WTC11 (cell line): ENCODE data around the gene SNU13. TPM values are rescaled to one million over a fixed set of nuclear protein-coding genes. Genes with fewer than 3 reads are reported as not detected.

ENCODE experiments used
- ATAC-seq: fragments of 200-7000 bp; cut with Tn5 transposase; 2 replicates; pipeline ENCODE4 v1.10.0; 2021; ENCODE audit warnings: mild to moderate bottlenecking, moderate library complexity
- CTCF ChIA-PET: fragments of 300-600 bp; sonication (Branson Sonifier 250); formaldehyde crosslinking; loops from one replicate; lab custom pipeline; 2021; ENCODE audit warnings: antibody characterized with exemption; lab: Charles Lee
- POLR2A ChIA-PET: fragments of 350-600 bp; sonication (Branson Sonifier 250); formaldehyde crosslinking; loops from one replicate; lab custom pipeline; 2021; ENCODE audit warnings: antibody characterized with exemption; lab: Charles Lee
- DNase-seq: peaks from one replicate; pipeline ENCODE4 v3.0.0; 2021; ENCODE audit warnings: low spot score
- H3K27ac Mint-ChIP-seq: 2 replicates; pipeline ENCODE4 v1.8.0; 2021; ENCODE audit warnings: mixed read lengths
- H3K27me3 Mint-ChIP-seq: 2 replicates; pipeline ENCODE4 v1.8.0; 2021; ENCODE audit warnings: low read depth, mild to moderate bottlenecking, moderate library complexity, mixed read lengths
- H3K36me3 Mint-ChIP-seq: 2 replicates; pipeline ENCODE4 v1.8.0; 2021; ENCODE audit warnings: mixed read lengths
- H3K4me1 Mint-ChIP-seq: 2 replicates; pipeline ENCODE4 v1.8.0; 2022; ENCODE audit warnings: mixed read lengths
- H3K4me3 Mint-ChIP-seq: 2 replicates; pipeline ENCODE4 v1.8.0; 2021; ENCODE audit warnings: mild to moderate bottlenecking, moderate library complexity, mixed read lengths
- H3K9me3 Mint-ChIP-seq: 2 replicates; pipeline ENCODE4 v1.8.0; 2021; ENCODE audit warnings: mixed read lengths
- ARID4B ChIP-seq: sonication (generic); formaldehyde crosslinking; IDR thresholded peaks from 2 replicates; pipeline ENCODE4 v1.8.0; 2023; ENCODE audit warnings: missing genetic modification reagents, mild to moderate bottlenecking, borderline replicate concordance
- ELF4 ChIP-seq: sonication (generic); formaldehyde crosslinking; IDR thresholded peaks from 2 replicates; pipeline ENCODE4 v1.8.1; 2022; ENCODE audit warnings: low read depth, mild to moderate bottlenecking, moderate library complexity, missing genetic modification reagents
- ESRRA ChIP-seq: sonication (generic); formaldehyde crosslinking; IDR thresholded peaks from 2 replicates; pipeline ENCODE4 v1.8.1; 2022; ENCODE audit warnings: mild to moderate bottlenecking, missing genetic modification reagents, borderline replicate concordance
- FOXJ3 ChIP-seq: sonication (generic); formaldehyde crosslinking; IDR thresholded peaks from 2 replicates; pipeline ENCODE4 v1.9.0; 2021; ENCODE audit warnings: missing genetic modification reagents, mild to moderate bottlenecking, borderline replicate concordance
- HMGA2 ChIP-seq: fragments of 250-450 bp; sonication (Bioruptor Pico); IDR thresholded peaks from 2 replicates; pipeline ENCODE4 v1.4.0; 2021; ENCODE audit warnings: mild to moderate bottlenecking, moderate library complexity
- IRF2 ChIP-seq: sonication (generic); formaldehyde crosslinking; IDR thresholded peaks from 2 replicates; pipeline ENCODE4 v1.8.0; 2022; ENCODE audit warnings: low read depth, missing genetic modification reagents, borderline replicate concordance
- JAZF1 ChIP-seq: fragments of 250-450 bp; sonication (Bioruptor Pico); IDR thresholded peaks from 2 replicates; pipeline ENCODE4 v1.9.0; 2021; ENCODE audit warnings: moderate library complexity, mild to moderate bottlenecking, inconsistent platforms
- KAT7 ChIP-seq: sonication (generic); formaldehyde crosslinking; IDR thresholded peaks from 2 replicates; pipeline ENCODE4 v1.8.1; 2023; ENCODE audit warnings: missing genetic modification reagents, mild to moderate bottlenecking, borderline replicate concordance
- MYBL2 ChIP-seq: sonication (generic); formaldehyde crosslinking; IDR thresholded peaks from 2 replicates; pipeline ENCODE4 v1.8.1; 2023; ENCODE audit warnings: mild to moderate bottlenecking, moderate library complexity, missing genetic modification reagents
- NFE2L1 ChIP-seq: sonication (generic); formaldehyde crosslinking; IDR thresholded peaks from 2 replicates; pipeline ENCODE4 v1.8.1; 2023; ENCODE audit warnings: missing genetic modification reagents
- NR1H2 ChIP-seq: sonication (generic); formaldehyde crosslinking; IDR thresholded peaks from 2 replicates; pipeline ENCODE4 v1.9.0; 2021; ENCODE audit warnings: mild to moderate bottlenecking, moderate library complexity, missing genetic modification reagents
- RELA ChIP-seq: sonication (generic); formaldehyde crosslinking; IDR thresholded peaks from 2 replicates; pipeline ENCODE4 v1.8.1; 2022; ENCODE audit warnings: missing genetic modification reagents, mild to moderate bottlenecking, borderline replicate concordance
- SMAD3 ChIP-seq: sonication (generic); formaldehyde crosslinking; IDR thresholded peaks from 2 replicates; pipeline ENCODE4 v1.8.0; 2022; ENCODE audit warnings: missing genetic modification reagents, mild to moderate bottlenecking, borderline replicate concordance
- STAT6 ChIP-seq: sonication (generic); formaldehyde crosslinking; conservative IDR thresholded peaks from 2 replicates; pipeline ENCODE4 v1.8.1; 2023; ENCODE audit warnings: mild to moderate bottlenecking, low read depth, missing genetic modification reagents, moderate library complexity
- ZNF138 ChIP-seq: sonication (generic); formaldehyde crosslinking; conservative IDR thresholded peaks from 2 replicates; pipeline ENCODE4 v1.8.1; 2022; ENCODE audit warnings: mild to moderate bottlenecking, moderate library complexity, missing genetic modification reagents
- ZNF317 ChIP-seq: sonication (generic); formaldehyde crosslinking; IDR thresholded peaks from 2 replicates; pipeline ENCODE4 v1.8.1; 2023; ENCODE audit warnings: low read depth, mild to moderate bottlenecking, moderate library complexity, missing genetic modification reagents, borderline replicate concordance
- ZSCAN18 ChIP-seq: fragments of 250-450 bp; sonication (Bioruptor Pico); IDR thresholded peaks from 2 replicates; pipeline ENCODE4 v2.1.2; 2022; ENCODE audit warnings: mild to moderate bottlenecking, moderate library complexity
- total RNA-seq: library from RNA; stranded (reverse); gene quantifications from 3 replicates; pipeline ENCODE4 v1.2.3, GENCODE V29; 2021
- TF ChIP-seq, protein P1 (sequence below): sonication (generic); formaldehyde crosslinking; IDR thresholded peaks from 2 replicates; pipeline ENCODE4 v1.8.0; 2022; ENCODE audit warnings: missing genetic modification reagents
- TF ChIP-seq, protein P2 (sequence below): sonication (generic); formaldehyde crosslinking; IDR thresholded peaks from 2 replicates; pipeline ENCODE4 v1.8.1; 2023; ENCODE audit warnings: mild to moderate bottlenecking, moderate library complexity, missing genetic modification reagents

The SNU13 gene
- total RNA-seq, 1 experiment from 2014 or later: 207 TPM

DNA sequence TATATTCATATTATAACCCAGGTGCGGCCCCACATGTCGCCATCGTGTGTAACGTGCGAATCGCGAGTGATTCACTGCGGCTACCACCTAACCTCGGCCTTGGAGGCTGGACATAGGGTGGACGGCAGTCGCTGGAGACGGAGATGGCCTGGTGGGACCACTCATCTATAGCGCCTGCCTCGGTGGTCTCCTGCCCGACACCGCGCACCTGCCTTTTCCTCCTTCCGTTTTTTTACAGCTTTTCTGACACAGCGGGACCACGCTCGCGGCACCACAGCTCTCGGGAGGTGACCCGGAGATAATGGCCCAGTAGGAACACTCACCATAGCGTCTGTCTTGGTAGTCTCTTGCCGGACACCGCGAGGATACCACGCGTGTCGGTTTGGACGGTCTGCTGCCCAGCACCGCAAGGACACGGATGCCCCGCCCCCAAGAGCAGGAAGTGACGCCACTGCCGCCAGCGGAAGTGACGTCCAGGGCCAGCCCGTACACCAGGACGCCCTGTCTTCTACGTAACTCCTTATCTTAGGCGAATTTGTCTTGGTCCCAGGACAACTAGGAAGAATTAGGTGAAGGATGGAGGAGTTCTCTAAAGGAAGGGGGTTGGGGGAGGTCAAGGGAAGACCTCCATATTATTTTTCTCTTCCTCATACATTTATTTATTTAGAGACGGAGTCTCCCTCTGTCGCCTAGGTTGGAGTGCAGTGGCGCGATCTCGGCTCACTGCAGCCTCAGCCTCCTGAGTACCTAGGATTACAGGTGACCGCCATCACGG is 6.4 kb downstream of the SNU13 start (continued):
- TF ChIP-seq HMGA2 (CRISPR knock-in tag): no peak

- POLR2A ChIA-PET: interaction anchor here (0.6 to 0.7 kb wide), 2 partner anchors 15 to 32 kb away, joined by 3 read pairs; no protein-coding TSS in a partner anchor
- no peak for DNase-seq
- TF ChIP-seq STAT6 (CRISPR knock-in tag): no peak
- TF ChIP-seq ARID4B: no peak
- no peak for TF ChIP-seq SMAD3
- TF ChIP-seq RELA (CRISPR knock-in tag): no peak
- TF ChIP-seq JAZF1: no peak
- TF ChIP-seq, protein P1, sequence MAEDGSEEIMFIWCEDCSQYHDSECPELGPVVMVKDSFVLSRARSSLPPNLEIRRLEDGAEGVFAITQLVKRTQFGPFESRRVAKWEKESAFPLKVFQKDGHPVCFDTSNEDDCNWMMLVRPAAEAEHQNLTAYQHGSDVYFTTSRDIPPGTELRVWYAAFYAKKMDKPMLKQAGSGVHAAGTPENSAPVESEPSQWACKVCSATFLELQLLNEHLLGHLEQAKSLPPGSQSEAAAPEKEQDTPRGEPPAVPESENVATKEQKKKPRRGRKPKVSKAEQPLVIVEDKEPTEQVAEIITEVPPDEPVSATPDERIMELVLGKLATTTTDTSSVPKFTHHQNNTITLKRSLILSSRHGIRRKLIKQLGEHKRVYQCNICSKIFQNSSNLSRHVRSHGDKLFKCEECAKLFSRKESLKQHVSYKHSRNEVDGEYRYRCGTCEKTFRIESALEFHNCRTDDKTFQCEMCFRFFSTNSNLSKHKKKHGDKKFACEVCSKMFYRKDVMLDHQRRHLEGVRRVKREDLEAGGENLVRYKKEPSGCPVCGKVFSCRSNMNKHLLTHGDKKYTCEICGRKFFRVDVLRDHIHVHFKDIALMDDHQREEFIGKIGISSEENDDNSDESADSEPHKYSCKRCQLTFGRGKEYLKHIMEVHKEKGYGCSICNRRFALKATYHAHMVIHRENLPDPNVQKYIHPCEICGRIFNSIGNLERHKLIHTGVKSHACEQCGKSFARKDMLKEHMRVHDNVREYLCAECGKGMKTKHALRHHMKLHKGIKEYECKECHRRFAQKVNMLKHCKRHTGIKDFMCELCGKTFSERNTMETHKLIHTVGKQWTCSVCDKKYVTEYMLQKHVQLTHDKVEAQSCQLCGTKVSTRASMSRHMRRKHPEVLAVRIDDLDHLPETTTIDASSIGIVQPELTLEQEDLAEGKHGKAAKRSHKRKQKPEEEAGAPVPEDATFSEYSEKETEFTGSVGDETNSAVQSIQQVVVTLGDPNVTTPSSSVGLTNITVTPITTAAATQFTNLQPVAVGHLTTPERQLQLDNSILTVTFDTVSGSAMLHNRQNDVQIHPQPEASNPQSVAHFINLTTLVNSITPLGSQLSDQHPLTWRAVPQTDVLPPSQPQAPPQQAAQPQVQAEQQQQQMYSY (CRISPR knock-in tag): no peak
- TF ChIP-seq NFE2L1 (CRISPR knock-in tag): no peak
- no peak for TF ChIP-seq ZSCAN18
- TF ChIP-seq ZNF317 (CRISPR knock-in tag): no peak
- TF ChIP-seq ELF4: no peak
- TF ChIP-seq KAT7 (CRISPR knock-in tag): no peak
- no peak for TF ChIP-seq IRF2 (CRISPR knock-in tag)
- TF ChIP-seq MYBL2 (CRISPR knock-in tag): no peak
- TF ChIP-seq ESRRA (CRISPR knock-in tag): no peak
- TF ChIP-seq NR1H2 (CRISPR knock-in tag): no peak
- TF ChIP-seq ZNF138: no peak
- TF ChIP-seq FOXJ3 (CRISPR knock-in tag): no peak
- TF ChIP-seq, protein P2, sequence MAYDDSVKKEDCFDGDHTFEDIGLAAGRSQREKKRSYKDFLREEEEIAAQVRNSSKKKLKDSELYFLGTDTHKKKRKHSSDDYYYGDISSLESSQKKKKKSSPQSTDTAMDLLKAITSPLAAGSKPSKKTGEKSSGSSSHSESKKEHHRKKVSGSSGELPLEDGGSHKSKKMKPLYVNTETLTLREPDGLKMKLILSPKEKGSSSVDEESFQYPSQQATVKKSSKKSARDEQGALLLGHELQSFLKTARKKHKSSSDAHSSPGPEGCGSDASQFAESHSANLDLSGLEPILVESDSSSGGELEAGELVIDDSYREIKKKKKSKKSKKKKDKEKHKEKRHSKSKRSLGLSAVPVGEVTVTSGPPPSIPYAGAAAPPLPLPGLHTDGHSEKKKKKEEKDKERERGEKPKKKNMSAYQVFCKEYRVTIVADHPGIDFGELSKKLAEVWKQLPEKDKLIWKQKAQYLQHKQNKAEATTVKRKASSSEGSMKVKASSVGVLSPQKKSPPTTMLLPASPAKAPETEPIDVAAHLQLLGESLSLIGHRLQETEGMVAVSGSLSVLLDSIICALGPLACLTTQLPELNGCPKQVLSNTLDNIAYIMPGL: no peak
- Mint-ChIP-seq H3K9me3 (no peaks in the 10 kb centered on the region), H3K27ac (no peak overlapping the region), H3K4me3 (peak overlapping the region; percentile 98), H3K27me3 (no peaks in the 10 kb centered on the region), H3K4me1 (no peaks in the 10 kb centered on the region; the same call in 1 of the 2 replicates), H3K36me3 (peaks cover 31% of the 10 kb centered on the region)
- ATAC-seq: no peak
- CTCF ChIA-PET: interaction anchor here (1.1 to 3.2 kb wide), 4 partner anchors 15 to 176 kb away, joined by 3 to 11 read pairs (median 6); partner anchors contain the start of gene PMM1
Observed at GRCh38 chr22:41681616-41682015, 7.1 kb downstream of the SNU13 start.
